SK-N-SH (cell line): Measurements from ENCODE around the gene NRN1L.

Experiments used
- CHD2 ChIP-seq: fragments of 150-350 bp; IDR thresholded peaks from 2 replicates; pipeline ENCODE4 v1.6.1; 2018; ENCODE audit warnings: low read length; ENCODE audit not compliant: partially characterized antibody
- CTCF ChIP-seq: fragments of 200-600 bp; sonication (generic); IDR thresholded peaks from 2 replicates; pipeline ENCODE4 v1.6.1; 2017; ENCODE audit warnings: antibody characterized with exemption, mild to moderate bottlenecking, moderate library complexity
- EP300 ChIP-seq, 2 experiments: IDR thresholded peaks; 2 replicates each; pipeline versions ENCODE4 v1.4.0 to v1.6.1; 2012; ENCODE audit warnings: borderline replicate concordance in 1 of 2, low read depth in 1 of 2, low read length in 1 of 2
- GATA2 ChIP-seq: sonication (generic); formaldehyde crosslinking; IDR thresholded peaks from 2 replicates; pipeline ENCODE4 v1.5.0; 2020; ENCODE audit warnings: mild to moderate bottlenecking, missing genetic modification reagents
- MXI1 ChIP-seq: IDR thresholded peaks from 2 replicates; pipeline ENCODE4 v1.6.1; 2012; ENCODE audit warnings: mild to moderate bottlenecking, low read depth, low read length, improper control_type of control experiment
- POLR2AphosphoS5 ChIP-seq: IDR thresholded peaks from 2 replicates; pipeline ENCODE4 v1.6.1; 2012; ENCODE audit warnings: low read depth, low read length
- RFX5 ChIP-seq: IDR thresholded peaks from 2 replicates; pipeline ENCODE4 v1.6.1; 2012; ENCODE audit warnings: mild to moderate bottlenecking, improper control_type of control experiment, low read length
- SIN3A ChIP-seq: IDR thresholded peaks from 2 replicates; pipeline ENCODE4 v1.6.1; 2012; ENCODE audit warnings: low read depth, mild to moderate bottlenecking, low read length, moderate library complexity, borderline replicate concordance
- TAF1 ChIP-seq: IDR thresholded peaks from 2 replicates; pipeline ENCODE4 v1.6.1; 2012; ENCODE audit warnings: low read depth, mild to moderate bottlenecking, low read length, moderate library complexity, borderline replicate concordance
- USF2 ChIP-seq: fragments of 150-350 bp; IDR thresholded peaks from 2 replicates; pipeline ENCODE4 v1.6.1; 2017; ENCODE audit warnings: antibody characterized with exemption, low read length, low read depth, borderline replicate concordance

GRCh38 chr16:67880584-67880983 is 4.1 kb upstream of the NRN1L start:
- no peak for TF ChIP-seq POLR2AphosphoS5
- TF ChIP-seq CTCF, result no peak
- no peak for TF ChIP-seq USF2
- TF ChIP-seq TAF1, result no peak
- TF ChIP-seq EP300 (IDR thresholded peaks at IDR 0.05; ENCODE audit: borderline replicate concordance in 1 of 2, low read depth in 1 of 2, low read length in 1 of 2), result no peak
- no peak for TF ChIP-seq MXI1
- TF ChIP-seq RFX5, result no peak
- TF ChIP-seq SIN3A, result no peak
- no peak for TF ChIP-seq CHD2
- no peak for TF ChIP-seq GATA2
